HL-60/S4 (cell line): ENCODE results near the gene PIK3AP1.
"Not testable (repeated sequence)": the region's sequence is repeated elsewhere in the genome, so short reads cannot be mapped to it uniquely, and the experiment has no call there.

Source experiments
- in situ Hi-C: fragments of 300-500 bp; cut with MboI; formaldehyde crosslinking; loops from 2 replicates; pipeline ENCODE4 v1.14.3; 2022; ENCODE audit warnings: low sequenced_read_pairs

Gene PIK3AP1

GRCh38 chr10:96555330-96555729 lies 165.0 kb downstream of the PIK3AP1 start:
- in situ Hi-C loops, result no loop called here

GRCh38 chr10:96548589-96548988 lies 171.7 kb downstream of the PIK3AP1 start:
- in situ Hi-C loops, result no loop called here

GRCh38 chr10:96545558-96545957 lies 174.8 kb downstream of the PIK3AP1 start:
- in situ Hi-C loops, result not testable (repeated sequence)
